Gastrocnemius medialis (tissue), 4 donors: ENCODE measurements around the gene JUP.

Experiments used
- CTCF ChIP-seq, 5 experiments: fragments of 450-650 bp in 3 of 5; fragments of 200-600 bp in 2 of 5; sonication (generic) in 2 of 5; IDR thresholded peaks in 4 of 5; conservative IDR thresholded peaks in 1 of 5; 1 replicate in 4 of 5; 2 replicates in 1 of 5; pipeline ENCODE4 v1.5.1; 2016 to 2019; ENCODE audit warnings: antibody characterized with exemption in 5 of 5, mild to moderate bottlenecking in 3 of 5, moderate library complexity in 3 of 5
- POLR2A ChIP-seq, 2 donors: fragments of 450-650 bp; IDR thresholded peaks; one replicate each; pipeline ENCODE4 v1.6.1; 2017; ENCODE audit warnings: antibody characterized with exemption in 2 of 2, mild to moderate bottlenecking in 2 of 2, moderate library complexity in 2 of 2

- TF ChIP-seq CTCF (IDR thresholded peaks at IDR 0.05 in 4 of 5, conservative IDR thresholded peaks at IDR 0.05 in 1 of 5) (no peak), POLR2A (IDR thresholded peaks at IDR 0.05) (no peak)
Observed at GRCh38 chr17:41785091-41785858, 1.2 kb downstream of the JUP start.
